Tibial nerve (tissue), 3 donors: ENCODE results near the gene TRMT44.

Experiments
- CTCF ChIP-seq, 5 experiments: fragments of 200-600 bp in 3 of 5; fragments of 450-650 bp in 2 of 5; sonication (generic) in 3 of 5; IDR thresholded peaks; one replicate each; pipeline ENCODE4 v1.5.1; 2016 to 2019; ENCODE audit warnings: antibody characterized with exemption in 5 of 5, mild to moderate bottlenecking in 3 of 5, moderate library complexity in 2 of 5
- POLR2A ChIP-seq, 2 donors: fragments of 450-650 bp; IDR thresholded peaks; one replicate each; pipeline ENCODE4 v1.6.1; 2017; ENCODE audit warnings: antibody characterized with exemption in 2 of 2, mild to moderate bottlenecking in 2 of 2, moderate library complexity in 2 of 2

- no peak for TF ChIP-seq CTCF (IDR thresholded peaks at IDR 0.05)
- TF ChIP-seq POLR2A (IDR thresholded peaks at IDR 0.05) = no peak
Observed at GRCh38 chr4:8495803-8496202, 55.2 kb downstream of the TRMT44 start.
